Measurements from ENCODE around the gene RNPS1.
A peak's percentile ranks its signal among the peaks of the same experiment; 100 is the strongest.

RNPS1 gene

GRCh38 chr16:2238150-2238837, 29.6 kb downstream of the RNPS1 start:
- Histone ChIP-seq H3K14ac (ENCODE audit: low read length) (peak overlapping the region; percentile 89), H2BK120ac (ENCODE audit: low read depth, low read length) (no peak overlapping the region), H4K8ac (ENCODE audit: low read depth, low read length) (no peak overlapping the region), H3K9me3 (replicated peaks in 1 of 2; ENCODE audit: control insufficient read depth in 2 of 2, insufficient read depth in 1 of 2, low read depth in 1 of 2, low read length in 2 of 2) (peaks cover 0 to 1% of the 10 kb centered on the region in 2 donors), H3K4ac (ENCODE audit: low read length) (no peak overlapping the region), H3K79me1 (ENCODE audit: low read depth, low read length) (peaks cover 11% of the 10 kb centered on the region), H4K91ac (ENCODE audit: low read depth, low read length, poor library complexity) (no peak overlapping the region), H3K27ac (replicated peaks; ENCODE audit: low read length) (no peak overlapping the region), H2BK5ac (ENCODE audit: low read length) (peak overlapping the region; percentile 53), H3K9ac (ENCODE audit: low read depth, low read length, poor library complexity) (peak overlapping the region; percentile 77), H3K27me3 (ENCODE audit: control insufficient read depth in 3 of 3, insufficient read depth in 3 of 3, low read depth in 1 of 3, low read length in 3 of 3) (peaks cover 0 to 22% (median 7%) of the 10 kb centered on the region in 3 experiments), H2BK15ac (ENCODE audit: low read length) (peak overlapping the region; percentile 37), H3K36me3 (replicated peaks in 1 of 2; ENCODE audit: control insufficient read depth in 2 of 2, insufficient read depth in 2 of 2, low read length in 2 of 2) (peaks cover 28 to 72% of the 10 kb centered on the region in 2 donors), H3K4me3 (ENCODE audit: low read length in 2 of 2) (no peak overlapping the region), H3K4me2 (ENCODE audit: insufficient read depth, low read length, poor library complexity, severe bottlenecking) (no peak overlapping the region), H2AK5ac (ENCODE audit: low read depth, low read length) (peak overlapping the region; percentile 84), H2BK12ac (ENCODE audit: low read length) (no peak overlapping the region), H3K23ac (ENCODE audit: low read depth, low read length, poor library complexity) (peak overlapping the region; percentile 93), H2AFZ (ENCODE audit: low read length) (no peak overlapping the region), H3K18ac (ENCODE audit: low read length) (peak overlapping the region; percentile 85), H3K4me1 (ENCODE audit: control insufficient read depth in 2 of 2, insufficient read depth in 1 of 2, low read depth in 1 of 2, low read length in 2 of 2) (peaks cover 0 to 16% of the 10 kb centered on the region in 2 donors)
- no peak for DNase-seq (ENCODE audit: low spot score)
- no CpG with 5 or more reads among the region's 18 CpGs for WGBS, 2 donors (ENCODE audit: extremely low coverage in 2 of 2, insufficient read length in 2 of 2, insufficient replicate concordance in 1 of 2)

- peak overlapping the region; percentile 48 for H4K8ac ChIP-seq (ENCODE audit: low read depth, low read length)
- H3K27ac ChIP-seq (replicated peaks; ENCODE audit: low read length): no peak overlapping the region
- H2BK12ac ChIP-seq (ENCODE audit: low read length): peak overlapping the region; percentile 41
- peaks cover 0 to 22% (median 7%) of the 10 kb centered on the region in 3 experiments for H3K27me3 ChIP-seq (ENCODE audit: control insufficient read depth in 3 of 3, insufficient read depth in 3 of 3, low read depth in 1 of 3, low read length in 3 of 3)
- H2AK5ac ChIP-seq (ENCODE audit: low read depth, low read length): peak overlapping the region; percentile 84
- peak overlapping the region; percentile 85 for H3K18ac ChIP-seq (ENCODE audit: low read length)
- H3K4me1 ChIP-seq (ENCODE audit: control insufficient read depth in 2 of 2, insufficient read depth in 1 of 2, low read depth in 1 of 2, low read length in 2 of 2): peaks cover 0 to 16% of the 10 kb centered on the region in 2 donors
- peak overlapping the region; percentile 93 for H3K23ac ChIP-seq (ENCODE audit: low read depth, low read length, poor library complexity)
- no peak overlapping the region for H3K4me3 ChIP-seq (ENCODE audit: low read length in 2 of 2)
- peak overlapping the region; percentile 53 for H2BK5ac ChIP-seq (ENCODE audit: low read length)
- no peak for DNase-seq (ENCODE audit: low spot score)
- H3K9me3 ChIP-seq (replicated peaks in 1 of 2; ENCODE audit: control insufficient read depth in 2 of 2, insufficient read depth in 1 of 2, low read depth in 1 of 2, low read length in 2 of 2): peaks cover 0 to 1% of the 10 kb centered on the region in 2 donors
- H3K79me1 ChIP-seq (ENCODE audit: low read depth, low read length): peaks cover 10% of the 10 kb centered on the region
- peak overlapping the region; percentile 89 for H3K14ac ChIP-seq (ENCODE audit: low read length)
- peak overlapping the region; percentile 77 for H3K4me2 ChIP-seq (ENCODE audit: insufficient read depth, low read length, poor library complexity, severe bottlenecking)
- H3K4ac ChIP-seq (ENCODE audit: low read length): peak overlapping the region; percentile 53
- no peak overlapping the region for H2BK15ac ChIP-seq (ENCODE audit: low read length)
- H3K9ac ChIP-seq (ENCODE audit: low read depth, low read length, poor library complexity): peak overlapping the region; percentile 77
- H4K91ac ChIP-seq (ENCODE audit: low read depth, low read length, poor library complexity): no peak overlapping the region
- no CpG with 5 or more reads among the region's 65 CpGs for WGBS, 2 donors (ENCODE audit: extremely low coverage in 2 of 2, insufficient read length in 2 of 2, insufficient replicate concordance in 1 of 2)
- no peak overlapping the region for H2AFZ ChIP-seq (ENCODE audit: low read length)
- no peak overlapping the region for H2BK120ac ChIP-seq (ENCODE audit: low read depth, low read length)
- H3K36me3 ChIP-seq (replicated peaks in 1 of 2; ENCODE audit: control insufficient read depth in 2 of 2, insufficient read depth in 2 of 2, low read length in 2 of 2): peaks cover 27 to 72% of the 10 kb centered on the region in 2 donors
These were observed 30.3 kb downstream of the RNPS1 start for GRCh38 chr16:2237493-2238149.

GRCh38 chr16:2237102-2237482, 30.8 kb downstream of the RNPS1 start:
- peaks cover 24 to 72% of the 10 kb centered on the region in 2 donors for H3K36me3 ChIP-seq (replicated peaks in 1 of 2; ENCODE audit: control insufficient read depth in 2 of 2, insufficient read depth in 2 of 2, low read length in 2 of 2)

More at GRCh38 chr16:2237102-2237482, 30.8 kb downstream of the RNPS1 start:
- peaks cover 0 to 1% of the 10 kb centered on the region in 2 donors for H3K9me3 ChIP-seq (replicated peaks in 1 of 2; ENCODE audit: control insufficient read depth in 2 of 2, insufficient read depth in 1 of 2, low read depth in 1 of 2, low read length in 2 of 2)
- H2AFZ ChIP-seq (ENCODE audit: low read length): no peak overlapping the region
- peak overlapping the region; percentile 95 for H2AK5ac ChIP-seq (ENCODE audit: low read depth, low read length)
- peak overlapping the region; percentile 90 for H3K18ac ChIP-seq (ENCODE audit: low read length)
- H2BK120ac ChIP-seq (ENCODE audit: low read depth, low read length): no peak overlapping the region
- H4K8ac ChIP-seq (ENCODE audit: low read depth, low read length): no peak overlapping the region
- peak overlapping the region in 1 of 2 donors; percentile 67 for H3K4me3 ChIP-seq (ENCODE audit: low read length in 2 of 2)
- no peak overlapping the region for H2BK15ac ChIP-seq (ENCODE audit: low read length)
- peaks cover 10% of the 10 kb centered on the region for H3K79me1 ChIP-seq (ENCODE audit: low read depth, low read length)
- H3K4me2 ChIP-seq (ENCODE audit: insufficient read depth, low read length, poor library complexity, severe bottlenecking): peak overlapping the region; percentile 77
- H2BK5ac ChIP-seq (ENCODE audit: low read length): no peak overlapping the region
- H3K23ac ChIP-seq (ENCODE audit: low read depth, low read length, poor library complexity): peak overlapping the region; percentile 65
- H3K4ac ChIP-seq (ENCODE audit: low read length): no peak overlapping the region
- no peak overlapping the region for H3K9ac ChIP-seq (ENCODE audit: low read depth, low read length, poor library complexity)
- peaks cover 0 to 16% of the 10 kb centered on the region in 2 donors for H3K4me1 ChIP-seq (ENCODE audit: control insufficient read depth in 2 of 2, insufficient read depth in 1 of 2, low read depth in 1 of 2, low read length in 2 of 2)
- peak overlapping the region; percentile 89 for H3K14ac ChIP-seq (ENCODE audit: low read length)
- DNase-seq (ENCODE audit: low spot score): no peak
- no peak overlapping the region for H3K27ac ChIP-seq (replicated peaks; ENCODE audit: low read length)
- no CpG with 5 or more reads among the region's 40 CpGs for WGBS, 2 donors (ENCODE audit: extremely low coverage in 2 of 2, insufficient read length in 2 of 2, insufficient replicate concordance in 1 of 2)
- peaks cover 0 to 22% (median 7%) of the 10 kb centered on the region in 3 experiments for H3K27me3 ChIP-seq (ENCODE audit: control insufficient read depth in 3 of 3, insufficient read depth in 3 of 3, low read depth in 1 of 3, low read length in 3 of 3)
- no peak overlapping the region for H4K91ac ChIP-seq (ENCODE audit: low read depth, low read length, poor library complexity)
- H2BK12ac ChIP-seq (ENCODE audit: low read length): no peak overlapping the region
